GM12878 (cell line): ENCODE data around the gene RNFT2. TPM values are rescaled to one million over a fixed set of nuclear protein-coding genes. Genes with fewer than 3 reads are reported as not detected.

Experiments
- ATAC-seq: fragments of 200-7000 bp; cut with Tn5 transposase; 3 replicates; pipeline ENCODE4 v1.9.1; 2020; ENCODE audit warnings: mild to moderate bottlenecking, moderate library complexity
- BruUV-seq: library from RNA; stranded (reverse); fragments of 400-500 nt; replicated peaks from 2 replicates; lab custom pipeline; 2021; lab: Mats Ljungman, UMichigan
- CTCF ChIA-PET: fragments of 300-600 bp; sonication (Branson Sonifier 250); formaldehyde crosslinking; extraction: SDS; loops from one replicate; lab custom pipeline; 2021; ENCODE audit warnings: inconsistent platforms; lab: Yijun Ruan, JAX
- POLR2A ChIA-PET: fragments of 350-600 bp; formaldehyde crosslinking; extraction: SDS; loops from one replicate; lab custom pipeline; 2021; ENCODE audit warnings: inconsistent platforms; lab: Charles Lee
- RAD21 ChIA-PET: fragments of 300-600 bp; sonication (Branson Sonifier 250); formaldehyde crosslinking; loops from one replicate; lab custom pipeline; 2023; ENCODE audit warnings: antibody characterized with exemption; ENCODE audit not compliant: unreplicated experiment; lab: Charles Lee
- SMC1A ChIA-PET: fragments of 300-600 bp; sonication (Branson Sonifier 250); formaldehyde crosslinking; loops from one replicate; lab custom pipeline; 2023; ENCODE audit not compliant: unreplicated experiment, uncharacterized antibody; lab: Charles Lee
- DNase-seq: peaks from one replicate; pipeline ENCODE4 v3.0.0-alpha.2; 2011; ENCODE audit warnings: low read depth, low spot score
- FAIRE-seq: peaks from 3 replicates; lab custom pipeline; 2011; peaks lifted over from hg19 to GRCh38; lab: Jason Lieb, UNC
- H2AFZ ChIP-seq: 2 replicates; pipeline ENCODE4 v1.6.0; 2011; ENCODE audit warnings: low read depth, low read length, control low read depth; ENCODE audit not compliant: control insufficient read depth
- H3K27ac ChIP-seq: 2 replicates; pipeline ENCODE4 v1.5.1; 2011; ENCODE audit warnings: control low read depth; ENCODE audit not compliant: control insufficient read depth, insufficient read depth
- H3K27me3 ChIP-seq, 2 experiments: replicated peaks in 1 of 2; 2 replicates each; pipeline versions ENCODE4 v1.6.0 to v1.6.1; 2011; ENCODE audit warnings: low read length in 1 of 2; ENCODE audit not compliant: control insufficient read depth in 2 of 2, insufficient read depth in 2 of 2
- H3K36me3 ChIP-seq, 2 experiments: 2 replicates each; pipeline ENCODE4 v1.5.1; 2011; ENCODE audit warnings: low read length in 1 of 2; ENCODE audit not compliant: control insufficient read depth in 2 of 2, insufficient read depth in 2 of 2
- H3K4me1 ChIP-seq: 2 replicates; pipeline ENCODE4 v1.6.1; 2011; ENCODE audit warnings: mild to moderate bottlenecking, low read length, moderate library complexity, mixed read lengths; ENCODE audit not compliant: control insufficient read depth, insufficient read depth
- H3K4me2 ChIP-seq: 2 replicates; pipeline ENCODE4 v1.6.0; 2011; ENCODE audit warnings: control low read depth; ENCODE audit not compliant: control insufficient read depth, insufficient read depth
- H3K4me3 ChIP-seq: fragments of 200-600 bp; sonication (generic); 2 replicates; pipeline ENCODE4 v1.5.1; 2016
- H3K79me2 ChIP-seq: 2 replicates; pipeline ENCODE4 v1.6.0; 2011; ENCODE audit warnings: low read length; ENCODE audit not compliant: control insufficient read depth, insufficient read depth
- H3K9ac ChIP-seq: 2 replicates; pipeline ENCODE4 v1.8.0; 2011; ENCODE audit warnings: low read length, control low read depth, mixed read lengths; ENCODE audit not compliant: control insufficient read depth, insufficient read depth
- H3K9me3 ChIP-seq: replicated peaks from 3 replicates; pipeline ENCODE4 v1.5.1; 2011; ENCODE audit warnings: mild to moderate bottlenecking, low read length; ENCODE audit not compliant: control insufficient read depth, insufficient read depth
- H4K20me1 ChIP-seq: 2 replicates; pipeline ENCODE4 v1.6.0; 2011; ENCODE audit not compliant: control insufficient read depth, insufficient read depth
- ASH2L ChIP-seq: fragments of 300-600, 200-600 bp; sonication (generic); IDR thresholded peaks from 2 replicates; pipeline ENCODE4 v1.6.1; 2017; ENCODE audit warnings: low read depth, mild to moderate bottlenecking, borderline replicate concordance
- CEBPB ChIP-seq, 2 experiments: fragments of 150-350 bp in 1 of 2; IDR thresholded peaks; 2 replicates each; pipeline ENCODE4 v1.6.1; 2012 to 2014; ENCODE audit warnings: low read depth in 2 of 2, low read length in 2 of 2, borderline replicate concordance in 1 of 2, inconsistent platforms in 1 of 2
- DPF2 ChIP-seq: fragments of 450-650 bp; IDR thresholded peaks from 2 replicates; pipeline ENCODE4 v1.6.1; 2017; ENCODE audit warnings: mild to moderate bottlenecking
- FOS ChIP-seq: IDR thresholded peaks from 3 replicates; pipeline ENCODE4 v1.6.1; 2011; ENCODE audit warnings: borderline replicate concordance; ENCODE audit not compliant: insufficient read length; ENCODE audit errors: extremely low read depth
- JUND ChIP-seq: IDR thresholded peaks from 2 replicates; pipeline ENCODE4 v1.6.1; 2012; ENCODE audit warnings: low read depth, mild to moderate bottlenecking, low read length, improper control_type of control experiment, moderate library complexity
- MEF2A ChIP-seq: IDR thresholded peaks from 2 replicates; pipeline ENCODE4 v1.6.1; 2011; ENCODE audit warnings: low read depth, mild to moderate bottlenecking, low read length, moderate library complexity; ENCODE audit not compliant: insufficient read depth
- MYC ChIP-seq: IDR thresholded peaks from 2 replicates; pipeline ENCODE4 v1.6.1; 2011; ENCODE audit warnings: mild to moderate bottlenecking, low read length, moderate library complexity, inconsistent platforms; ENCODE audit not compliant: insufficient read depth, insufficient replicate concordance, insufficient read length, severe bottlenecking
- NR2C2 ChIP-seq: IDR thresholded peaks from 2 replicates; pipeline ENCODE4 v1.6.1; 2011; ENCODE audit warnings: borderline replicate concordance, low read depth; ENCODE audit not compliant: control insufficient read depth, insufficient read length
- PAX8 ChIP-seq: fragments of 450-650 bp; IDR thresholded peaks from 2 replicates; pipeline ENCODE4 v1.6.1; 2017; ENCODE audit warnings: mild to moderate bottlenecking, moderate library complexity
- POLR2AphosphoS5 ChIP-seq: IDR thresholded peaks from 2 replicates; pipeline ENCODE4 v1.6.1; 2011; ENCODE audit warnings: mild to moderate bottlenecking, low read length, inconsistent platforms
- RELA ChIP-seq: fragments of 450-650 bp; IDR thresholded peaks from 2 replicates; pipeline ENCODE4 v1.8.0; 2014; ENCODE audit warnings: borderline replicate concordance; ENCODE audit not compliant: partially characterized antibody
- SRF ChIP-seq, 2 experiments: IDR thresholded peaks; 2 replicates each; pipeline ENCODE4 v1.6.1; 2011; ENCODE audit warnings: low read depth in 2 of 2, low read length in 2 of 2, mild to moderate bottlenecking in 1 of 2, moderate library complexity in 1 of 2
- STAT1 ChIP-seq: fragments of 450-650 bp; conservative IDR thresholded peaks from 2 replicates; pipeline ENCODE4 v1.6.1; 2014; ENCODE audit warnings: antibody characterized with exemption, mild to moderate bottlenecking
- TBL1XR1 ChIP-seq: IDR thresholded peaks from 2 replicates; pipeline ENCODE4 v1.6.1; 2012; ENCODE audit warnings: low read depth, low read length, improper control_type of control experiment
- TCF12 ChIP-seq: IDR thresholded peaks from 2 replicates; pipeline ENCODE4 v1.6.1; 2011; ENCODE audit warnings: low read depth, mild to moderate bottlenecking, low read length
- YBX1 ChIP-seq: fragments of 450-650 bp; IDR thresholded peaks from 2 replicates; pipeline ENCODE4 v1.6.1; 2016; ENCODE audit warnings: antibody characterized with exemption
- WGBS: methylation state at CpG from one replicate; pipeline ENCODE4 v1.1.6; 2016; ENCODE audit warnings: low lambda C conversion rate; ENCODE audit not compliant: insufficient replicate concordance, insufficient coverage; ENCODE audit errors: missing lambda C conversion rate; 5-methylcytosine and 5-hydroxymethylcytosine counted together
- in situ Hi-C: fragments of 300-500 bp; cut with MboI; formaldehyde crosslinking; loops from 9 replicates; pipeline ENCODE4 v1.14.3; 2018; ENCODE audit warnings: mixed read lengths
- intact Hi-C: fragments of 100-400 bp; cut with micrococcal nuclease; formaldehyde crosslinking; loops from one replicate; pipeline ENCODE4 v1.14.2; 2022; ENCODE audit not compliant: unreplicated experiment
- polyA plus RNA-seq, 11 experiments: library from polyadenylated mRNA; depleted of rRNA in 4 of 11; unstranded in 6 of 11; stranded (reverse) in 5 of 11; fragments of >200 nt; fragmentation: Nextera tagmentation in 4 of 11; fragmentation: Illumina TruSeq in 1 of 11; extraction: Ambion mirVana in 4 of 11; extraction: Trizol in 1 of 11; gene quantifications; 1 replicate in 1 of 11; 2 replicates in 10 of 11; pipeline versions ENCODE4 v1.2.1 to v1.2.3, GENCODE V29; 2011 to 2016; ENCODE audit warnings: inconsistent platforms in 2 of 11, missing spikeins in 2 of 11, low read depth in 1 of 11
- total RNA-seq, 4 experiments: library from RNA; depleted of rRNA in 3 of 4; stranded (reverse); fragments of >200 nt in 3 of 4; fragmentation: Illumina TruSeq in 1 of 4; extraction: Trizol in 1 of 4; gene quantifications; 2 replicates each; pipeline versions ENCODE4 v1.2.1 to v1.2.3, GENCODE V29; 2013 to 2021
- TF ChIP-seq, protein P1 (sequence below): IDR thresholded peaks from 2 replicates; pipeline ENCODE4 v1.6.1; 2011; ENCODE audit warnings: mild to moderate bottlenecking, low read depth, low read length, moderate library complexity; ENCODE audit not compliant: insufficient replicate concordance
- TF ChIP-seq, protein P2 (sequence below): fragments of 150-350 bp; IDR thresholded peaks from 2 replicates; pipeline ENCODE4 v1.6.1; 2016; ENCODE audit warnings: low read depth, low read length

Gene RNFT2
- total and polyA plus RNA-seq, 10 of the 15 experiments (the other 5 are each of a cell fraction or from before 2014, with no cell fraction given) = 2.5 to 17.3 (median 9.7) TPM

DNA sequence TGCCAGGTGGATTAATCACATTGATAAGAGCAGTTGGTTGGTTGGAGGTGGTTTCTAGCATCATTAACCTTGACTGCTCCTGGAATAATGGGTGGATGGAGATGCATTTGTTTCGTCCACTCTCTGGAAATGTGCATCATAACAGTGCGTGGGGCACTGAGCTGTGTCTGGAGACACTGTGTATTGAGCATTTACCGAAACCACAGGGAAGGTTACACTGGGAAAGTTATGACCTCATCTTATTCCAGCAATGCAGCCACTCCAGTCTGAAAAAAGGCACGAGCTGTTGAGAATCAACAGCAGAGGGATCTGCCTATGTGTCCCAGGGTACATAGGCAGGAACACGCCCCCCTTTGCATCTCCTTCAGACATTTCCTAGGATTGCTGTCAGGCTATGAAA, 27.2 kb downstream of the RNFT2 start (continued):
- TF ChIP-seq, protein P1, sequence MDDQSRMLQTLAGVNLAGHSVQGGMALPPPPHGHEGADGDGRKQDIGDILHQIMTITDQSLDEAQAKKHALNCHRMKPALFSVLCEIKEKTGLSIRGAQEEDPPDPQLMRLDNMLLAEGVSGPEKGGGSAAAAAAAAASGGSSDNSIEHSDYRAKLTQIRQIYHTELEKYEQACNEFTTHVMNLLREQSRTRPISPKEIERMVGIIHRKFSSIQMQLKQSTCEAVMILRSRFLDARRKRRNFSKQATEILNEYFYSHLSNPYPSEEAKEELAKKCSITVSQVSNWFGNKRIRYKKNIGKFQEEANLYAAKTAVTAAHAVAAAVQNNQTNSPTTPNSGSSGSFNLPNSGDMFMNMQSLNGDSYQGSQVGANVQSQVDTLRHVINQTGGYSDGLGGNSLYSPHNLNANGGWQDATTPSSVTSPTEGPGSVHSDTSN = no peak

DNA sequence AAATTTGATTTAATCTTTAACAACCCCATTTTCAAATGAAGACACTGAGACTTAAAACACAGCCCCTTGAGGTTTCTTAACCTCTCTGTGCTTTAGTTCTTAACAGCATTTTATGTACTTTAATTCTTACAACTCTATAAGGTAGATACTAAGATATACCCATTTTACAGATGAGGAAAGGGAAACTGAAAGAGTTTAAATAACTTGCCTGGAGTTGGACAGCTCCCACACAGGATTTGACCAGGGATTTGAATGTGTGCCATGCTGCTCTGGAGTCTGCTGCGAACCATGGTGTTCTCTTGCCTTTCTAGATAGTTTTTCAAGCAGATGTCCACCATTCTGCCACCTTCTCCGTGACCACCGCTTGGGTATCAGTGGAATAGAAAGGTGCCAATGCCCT, 28.2 kb downstream of the RNFT2 start:
- 96% methylated on average over 3 of the region's 3 CpGs for WGBS
- ChIA-PET RAD21 (no interaction called here), POLR2A (no interaction called here), CTCF (interaction anchor here (1.0 kb wide), 1 partner anchor 60 kb away, joined by 3 read pairs; no protein-coding TSS in a partner anchor), SMC1A (no interaction called here)
- no peaks in the 10 kb centered on the region for H3K79me2 ChIP-seq
- H2AFZ ChIP-seq = no peak overlapping the region
- intact Hi-C loops (no loop called here), in situ Hi-C loops (no loop called here)
- DNase-seq (no peak), ATAC-seq (no peak), FAIRE-seq (no peak)
- no TSS peak for BruUV-seq
- no peaks in the 10 kb centered on the region for H3K27me3 ChIP-seq
- no peaks in the 10 kb centered on the region for H3K9me3 ChIP-seq
- H3K9ac ChIP-seq = no peak overlapping the region
- no peaks in the 10 kb centered on the region for H4K20me1 ChIP-seq
- H3K36me3 ChIP-seq = peaks cover 0 to 3% of the 10 kb centered on the region in 2 experiments; a peak in 3 of 4 replicates
- no peak overlapping the region for H3K4me2 ChIP-seq
- no peaks in the 10 kb centered on the region for H3K4me1 ChIP-seq
- TF ChIP-seq STAT1 (no peak), TCF12 (no peak), PAX8 (no peak), TBL1XR1 (no peak), JUND (no peak), MEF2A (no peak), SRF (IDR thresholded peaks at IDR 0.05; ENCODE audit: low read depth in 2 of 2, low read length in 2 of 2) (no peak), ASH2L (no peak), FOS (no peak), NR2C2 (no peak), RELA (no peak), MYC (no peak), DPF2 (no peak), YBX1 (no peak), POLR2AphosphoS5 (no peak), CEBPB (IDR thresholded peaks at IDR 0.05; ENCODE audit: borderline replicate concordance in 1 of 2, low read depth in 2 of 2, low read length in 2 of 2) (no peak)
- TF ChIP-seq, protein P2, sequence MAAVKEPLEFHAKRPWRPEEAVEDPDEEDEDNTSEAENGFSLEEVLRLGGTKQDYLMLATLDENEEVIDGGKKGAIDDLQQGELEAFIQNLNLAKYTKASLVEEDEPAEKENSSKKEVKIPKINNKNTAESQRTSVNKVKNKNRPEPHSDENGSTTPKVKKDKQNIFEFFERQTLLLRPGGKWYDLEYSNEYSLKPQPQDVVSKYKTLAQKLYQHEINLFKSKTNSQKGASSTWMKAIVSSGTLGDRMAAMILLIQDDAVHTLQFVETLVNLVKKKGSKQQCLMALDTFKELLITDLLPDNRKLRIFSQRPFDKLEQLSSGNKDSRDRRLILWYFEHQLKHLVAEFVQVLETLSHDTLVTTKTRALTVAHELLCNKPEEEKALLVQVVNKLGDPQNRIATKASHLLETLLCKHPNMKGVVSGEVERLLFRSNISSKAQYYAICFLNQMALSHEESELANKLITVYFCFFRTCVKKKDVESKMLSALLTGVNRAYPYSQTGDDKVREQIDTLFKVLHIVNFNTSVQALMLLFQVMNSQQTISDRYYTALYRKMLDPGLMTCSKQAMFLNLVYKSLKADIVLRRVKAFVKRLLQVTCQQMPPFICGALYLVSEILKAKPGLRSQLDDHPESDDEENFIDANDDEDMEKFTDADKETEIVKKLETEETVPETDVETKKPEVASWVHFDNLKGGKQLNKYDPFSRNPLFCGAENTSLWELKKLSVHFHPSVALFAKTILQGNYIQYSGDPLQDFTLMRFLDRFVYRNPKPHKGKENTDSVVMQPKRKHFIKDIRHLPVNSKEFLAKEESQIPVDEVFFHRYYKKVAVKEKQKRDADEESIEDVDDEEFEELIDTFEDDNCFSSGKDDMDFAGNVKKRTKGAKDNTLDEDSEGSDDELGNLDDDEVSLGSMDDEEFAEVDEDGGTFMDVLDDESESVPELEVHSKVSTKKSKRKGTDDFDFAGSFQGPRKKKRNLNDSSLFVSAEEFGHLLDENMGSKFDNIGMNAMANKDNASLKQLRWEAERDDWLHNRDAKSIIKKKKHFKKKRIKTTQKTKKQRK = no peak
- no peak overlapping the region for H3K4me3 ChIP-seq
- no peak overlapping the region for H3K27ac ChIP-seq
